SKM-1 treated with dmso at 0.1 percent for 144 hours (cell line): ENCODE results near the gene ICAM5.
"Not testable (repeated sequence)": the region's sequence is repeated elsewhere in the genome, so short reads cannot be mapped to it uniquely, and the experiment has no call there.

ENCODE experiments used
- DNase-seq: peaks from one replicate; lab custom pipeline; 2025; ENCODE audit not compliant: unreplicated experiment; lab: John Stamatoyannopoulos, UW

Gene ICAM5

GRCh38 chr19:10270616-10271394 is 18.9 kb upstream of the ICAM5 start, which contains the start of gene ICAM1:
Gene ICAM1 (plus strand): TSS chr19:10271120. CDS start chr19:10271160, 40 bp downstream.
- DNase-seq, result peak; percentile 59

GRCh38 chr19:10271543-10272086 is 18.1 kb upstream of the ICAM5 start:
- DNase-seq, result no peak

- DNase-seq, result no peak
Measured at GRCh38 chr19:10274589-10274988, 15.2 kb upstream of the ICAM5 start.

- no peak for DNase-seq
Measured at GRCh38 chr19:10277795-10278589, 11.8 kb upstream of the ICAM5 start.

GRCh38 chr19:10278935-10279334 is 10.8 kb upstream of the ICAM5 start:
- no peak for DNase-seq

GRCh38 chr19:10279737-10280442 is 9.9 kb upstream of the ICAM5 start:
- DNase-seq, result peak; percentile 61

- DNase-seq, result not testable (repeated sequence)
Measured at GRCh38 chr19:10282043-10282442, 7.7 kb upstream of the ICAM5 start.

- DNase-seq, result no peak
Measured at GRCh38 chr19:10283301-10284064, 6.3 kb upstream of the ICAM5 start.

GRCh38 chr19:10284065-10284959 is 5.4 kb upstream of the ICAM5 start:
- DNase-seq, result no peak

GRCh38 chr19:10284960-10285278 is 4.8 kb upstream of the ICAM5 start:
- DNase-seq, result no peak

GRCh38 chr19:10285393-10285792 is 4.4 kb upstream of the ICAM5 start:
- no peak for DNase-seq

GRCh38 chr19:10286803-10287737 is 2.7 kb upstream of the ICAM5 start, which contains the start of gene ICAM4:
Gene ICAM4 (plus strand): TSS chr19:10286955. CDS start chr19:10287013, 58 bp downstream.
- DNase-seq, result peak; percentile 83

- DNase-seq, result no peak
Measured at GRCh38 chr19:10288662-10289166, 1.0 kb upstream of the ICAM5 start.

- DNase-seq, result peak; percentile 76
Measured at GRCh38 chr19:10289167-10289835, 451 bp upstream of the ICAM5 start.

- DNase-seq, result no peak
Measured at GRCh38 chr19:10290357-10290875, 664 bp downstream of the ICAM5 start.

- no peak for DNase-seq
Measured at GRCh38 chr19:10290876-10291553, 1.3 kb downstream of the ICAM5 start.
